H1 (cell line): ENCODE measurements around the gene DNTTIP2. TPM values are rescaled to one million over a fixed set of nuclear protein-coding genes. Genes with fewer than 3 reads are reported as not detected.

Experiments
- FOSL1 ChIP-seq: IDR thresholded peaks from 2 replicates; pipeline ENCODE4 v1.6.1; 2011; ENCODE audit warnings: mild to moderate bottlenecking, low read depth, low read length, moderate library complexity; ENCODE audit not compliant: insufficient read depth
- JUN ChIP-seq: IDR thresholded peaks from 2 replicates; pipeline ENCODE4 v1.6.1; 2011; ENCODE audit warnings: low read depth, mild to moderate bottlenecking, improper control_type of control experiment, low read length
- KDM1A ChIP-seq: fragments of 200-600, 300-600 bp; sonication (generic); IDR thresholded peaks from 2 replicates; pipeline ENCODE4 v1.7.1; 2016; ENCODE audit warnings: mild to moderate bottlenecking, low read length, borderline replicate concordance
- MAFK ChIP-seq: IDR thresholded peaks from 2 replicates; pipeline ENCODE4 v1.6.1; 2012; ENCODE audit warnings: low read depth, mild to moderate bottlenecking, improper control_type of control experiment, low read length
- POLR2A ChIP-seq, 2 experiments: IDR thresholded peaks; 1 replicate in 1 of 2; 2 replicates in 1 of 2; pipeline ENCODE4 v1.6.1; 2011; ENCODE audit warnings: low read depth in 2 of 2, low read length in 2 of 2, mild to moderate bottlenecking in 2 of 2; ENCODE audit errors: control extremely low read depth in 1 of 2
- SRF ChIP-seq: IDR thresholded peaks from 2 replicates; pipeline ENCODE4 v1.6.1; 2011; ENCODE audit warnings: mild to moderate bottlenecking, low read depth, low read length, moderate library complexity
- TAF1 ChIP-seq: IDR thresholded peaks from 2 replicates; pipeline ENCODE4 v1.6.1; 2011; ENCODE audit warnings: mild to moderate bottlenecking, low read depth, low read length
- polyA plus RNA-seq, 7 experiments: library from polyadenylated mRNA; depleted of rRNA in 3 of 7; stranded (reverse) in 5 of 7; unstranded in 2 of 7; fragments of >200 nt in 5 of 7; fragments of 200-250 nt in 2 of 7; gene quantifications; 1 replicate in 5 of 7; 2 replicates in 1 of 7; 4 replicates in 1 of 7; pipeline versions ENCODE4 v1.2.1 to v1.2.3, GENCODE V29; 2011 to 2013; ENCODE audit warnings: missing spikeins in 2 of 7, mixed read lengths in 2 of 7
- total RNA-seq: library from RNA; stranded (reverse); fragmentation: NEBNext Ultra II Directional; extraction: Animal tissue kit (Norgen Biotek cat#: 25700); gene quantifications from 2 replicates; pipeline ENCODE4 v1.2.1, GENCODE V29; 2021
- TF ChIP-seq, protein P1 (sequence below): IDR thresholded peaks from 2 replicates; pipeline ENCODE4 v1.6.1; 2012; ENCODE audit warnings: inconsistent platforms

Gene DNTTIP2
- total and polyA plus RNA-seq, 2 of the 8 experiments (the other 6 are each of a cell fraction or from before 2014, with no cell fraction given) = 6.3 to 80.4 TPM

DNA sequence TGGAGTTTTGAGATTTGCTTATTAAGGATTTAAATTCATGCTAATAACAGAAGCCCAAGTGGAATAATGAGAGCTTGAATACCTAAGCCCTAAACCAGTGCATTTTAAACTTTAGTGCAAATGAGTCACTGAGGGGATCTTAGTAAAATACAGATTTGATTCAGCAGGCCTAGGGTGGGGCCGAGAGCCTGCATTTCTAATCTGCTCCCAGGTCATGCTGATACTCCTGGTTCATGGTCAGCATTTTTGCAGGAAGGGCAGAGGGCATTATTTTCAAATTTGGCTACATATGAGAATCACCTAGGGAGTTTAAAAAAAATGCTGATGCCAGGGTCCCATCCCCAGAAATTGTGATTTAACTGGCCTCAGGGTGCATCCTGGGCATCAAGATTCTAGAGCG is 39.3 kb downstream of the DNTTIP2 start (continued):
- TF ChIP-seq FOSL1 (no peak), SRF (no peak), TAF1 (no peak), KDM1A (no peak), JUN (no peak), POLR2A (IDR thresholded peaks at IDR 0.05; ENCODE audit: control extremely low read depth in 1 of 2, low read depth in 2 of 2, low read length in 2 of 2) (no peak), MAFK (no peak)
- TF ChIP-seq, protein P1, sequence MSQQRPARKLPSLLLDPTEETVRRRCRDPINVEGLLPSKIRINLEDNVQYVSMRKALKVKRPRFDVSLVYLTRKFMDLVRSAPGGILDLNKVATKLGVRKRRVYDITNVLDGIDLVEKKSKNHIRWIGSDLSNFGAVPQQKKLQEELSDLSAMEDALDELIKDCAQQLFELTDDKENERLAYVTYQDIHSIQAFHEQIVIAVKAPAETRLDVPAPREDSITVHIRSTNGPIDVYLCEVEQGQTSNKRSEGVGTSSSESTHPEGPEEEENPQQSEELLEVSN = no peak
